ENCODE results near the gene AJAP1. TPM values are rescaled to one million over a fixed set of nuclear protein-coding genes. Genes with fewer than 3 reads are reported as not detected.

Gene AJAP1
- total and polyA plus RNA-seq, 2 experiments from 2014 or later: 0.13 to 0.64 TPM

DNA sequence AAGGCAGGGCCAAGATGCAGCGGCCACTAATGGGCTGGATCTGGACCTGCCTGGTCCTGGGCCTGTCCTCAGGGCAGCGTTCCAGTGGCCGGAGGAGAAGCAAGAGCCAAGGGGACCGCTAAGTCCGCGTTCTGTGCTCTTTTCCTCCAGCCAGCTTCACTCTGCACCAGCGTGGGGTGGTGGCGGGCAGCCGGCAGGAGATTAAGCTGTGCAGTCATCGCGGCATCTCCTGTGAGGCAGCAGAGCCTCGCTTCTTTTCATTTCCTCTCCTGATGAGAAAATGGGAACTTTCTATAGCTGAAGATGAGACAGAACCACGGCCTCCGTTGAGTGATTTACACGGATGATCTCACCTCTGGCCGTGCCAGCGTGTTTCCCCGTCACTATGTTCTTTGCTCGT is 43.4 kb downstream of the AJAP1 start:
- H2AFZ ChIP-seq: no peak overlapping the region
- no peak overlapping the region for H3K4me2 ChIP-seq
- H3K4me1 ChIP-seq (ENCODE audit: insufficient read depth): no peaks in the 10 kb centered on the region
- H4K20me1 ChIP-seq (ENCODE audit: insufficient read depth, poor library complexity, severe bottlenecking): no peaks in the 10 kb centered on the region
- H3K36me3 ChIP-seq (replicated peaks; ENCODE audit: insufficient read depth, low read depth): no peaks in the 10 kb centered on the region
- no peaks in the 10 kb centered on the region for H3K79me2 ChIP-seq
- WGBS (ENCODE audit: low lambda C conversion rate, missing lambda C conversion rate): 95% methylated on average over 19 of the region's 19 CpGs
- no peak for DNase-seq (ENCODE audit: low spot score)
- H3K4me3 ChIP-seq: no peak overlapping the region
- TF ChIP-seq EZH2phosphoT487 (IDR thresholded peaks at IDR 0.05; ENCODE audit: low read depth, severe bottlenecking, unreplicated experiment) (no peak), EZH2 (IDR thresholded peaks at IDR 0.05; ENCODE audit: borderline replicate concordance) (no peak)
- TF ChIP-seq, protein P1, sequence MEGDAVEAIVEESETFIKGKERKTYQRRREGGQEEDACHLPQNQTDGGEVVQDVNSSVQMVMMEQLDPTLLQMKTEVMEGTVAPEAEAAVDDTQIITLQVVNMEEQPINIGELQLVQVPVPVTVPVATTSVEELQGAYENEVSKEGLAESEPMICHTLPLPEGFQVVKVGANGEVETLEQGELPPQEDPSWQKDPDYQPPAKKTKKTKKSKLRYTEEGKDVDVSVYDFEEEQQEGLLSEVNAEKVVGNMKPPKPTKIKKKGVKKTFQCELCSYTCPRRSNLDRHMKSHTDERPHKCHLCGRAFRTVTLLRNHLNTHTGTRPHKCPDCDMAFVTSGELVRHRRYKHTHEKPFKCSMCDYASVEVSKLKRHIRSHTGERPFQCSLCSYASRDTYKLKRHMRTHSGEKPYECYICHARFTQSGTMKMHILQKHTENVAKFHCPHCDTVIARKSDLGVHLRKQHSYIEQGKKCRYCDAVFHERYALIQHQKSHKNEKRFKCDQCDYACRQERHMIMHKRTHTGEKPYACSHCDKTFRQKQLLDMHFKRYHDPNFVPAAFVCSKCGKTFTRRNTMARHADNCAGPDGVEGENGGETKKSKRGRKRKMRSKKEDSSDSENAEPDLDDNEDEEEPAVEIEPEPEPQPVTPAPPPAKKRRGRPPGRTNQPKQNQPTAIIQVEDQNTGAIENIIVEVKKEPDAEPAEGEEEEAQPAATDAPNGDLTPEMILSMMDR (IDR thresholded peaks at IDR 0.05; ENCODE audit: poor library complexity): no peak
- H3K9me2 ChIP-seq (replicated peaks; ENCODE audit: insufficient read depth): no peaks in the 10 kb centered on the region
- H3K27me3 ChIP-seq: no peaks in the 10 kb centered on the region
- H3K9me3 ChIP-seq (ENCODE audit: low read depth): no peaks in the 10 kb centered on the region
- H3K27ac ChIP-seq: no peak overlapping the region

DNA sequence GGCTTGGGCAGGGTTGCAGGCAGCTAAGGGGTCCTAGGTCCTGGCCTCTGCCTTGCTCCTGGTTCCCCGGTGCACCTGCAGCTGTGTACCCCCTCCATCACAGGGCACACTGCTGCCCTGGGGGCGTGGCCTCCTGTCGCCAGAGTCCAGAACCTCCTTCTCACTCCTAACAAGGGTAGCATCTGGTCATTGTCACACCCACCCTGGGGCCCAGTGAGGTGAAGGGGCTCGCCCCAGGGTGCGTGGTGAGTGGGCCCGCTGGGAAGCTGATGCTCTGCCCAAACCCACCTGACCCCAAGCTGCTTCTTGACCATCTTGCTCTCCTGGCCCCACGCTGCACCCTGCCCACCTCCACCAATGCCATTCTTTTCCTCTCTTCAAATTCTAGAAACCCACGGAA is 44.5 kb downstream of the AJAP1 start:
- Histone ChIP-seq H3K4me2 (no peak overlapping the region), H3K4me3 (no peak overlapping the region), H3K9me3 (ENCODE audit: low read depth) (no peaks in the 10 kb centered on the region), H2AFZ (no peak overlapping the region), H3K9me2 (replicated peaks; ENCODE audit: insufficient read depth) (no peaks in the 10 kb centered on the region), H3K4me1 (ENCODE audit: insufficient read depth) (no peaks in the 10 kb centered on the region), H3K27me3 (no peaks in the 10 kb centered on the region), H3K79me2 (no peaks in the 10 kb centered on the region), H3K36me3 (replicated peaks; ENCODE audit: insufficient read depth, low read depth) (no peaks in the 10 kb centered on the region), H3K27ac (no peak overlapping the region), H4K20me1 (ENCODE audit: insufficient read depth, poor library complexity, severe bottlenecking) (no peaks in the 10 kb centered on the region)
- 92% methylated on average over 8 of the region's 8 CpGs for WGBS (ENCODE audit: low lambda C conversion rate, missing lambda C conversion rate)
- TF ChIP-seq EZH2phosphoT487 (IDR thresholded peaks at IDR 0.05; ENCODE audit: low read depth, severe bottlenecking, unreplicated experiment) (no peak), EZH2 (IDR thresholded peaks at IDR 0.05; ENCODE audit: borderline replicate concordance) (no peak)
- TF ChIP-seq, protein P1 (IDR thresholded peaks at IDR 0.05; ENCODE audit: poor library complexity): no peak
- DNase-seq (ENCODE audit: low spot score): no peak

DNA sequence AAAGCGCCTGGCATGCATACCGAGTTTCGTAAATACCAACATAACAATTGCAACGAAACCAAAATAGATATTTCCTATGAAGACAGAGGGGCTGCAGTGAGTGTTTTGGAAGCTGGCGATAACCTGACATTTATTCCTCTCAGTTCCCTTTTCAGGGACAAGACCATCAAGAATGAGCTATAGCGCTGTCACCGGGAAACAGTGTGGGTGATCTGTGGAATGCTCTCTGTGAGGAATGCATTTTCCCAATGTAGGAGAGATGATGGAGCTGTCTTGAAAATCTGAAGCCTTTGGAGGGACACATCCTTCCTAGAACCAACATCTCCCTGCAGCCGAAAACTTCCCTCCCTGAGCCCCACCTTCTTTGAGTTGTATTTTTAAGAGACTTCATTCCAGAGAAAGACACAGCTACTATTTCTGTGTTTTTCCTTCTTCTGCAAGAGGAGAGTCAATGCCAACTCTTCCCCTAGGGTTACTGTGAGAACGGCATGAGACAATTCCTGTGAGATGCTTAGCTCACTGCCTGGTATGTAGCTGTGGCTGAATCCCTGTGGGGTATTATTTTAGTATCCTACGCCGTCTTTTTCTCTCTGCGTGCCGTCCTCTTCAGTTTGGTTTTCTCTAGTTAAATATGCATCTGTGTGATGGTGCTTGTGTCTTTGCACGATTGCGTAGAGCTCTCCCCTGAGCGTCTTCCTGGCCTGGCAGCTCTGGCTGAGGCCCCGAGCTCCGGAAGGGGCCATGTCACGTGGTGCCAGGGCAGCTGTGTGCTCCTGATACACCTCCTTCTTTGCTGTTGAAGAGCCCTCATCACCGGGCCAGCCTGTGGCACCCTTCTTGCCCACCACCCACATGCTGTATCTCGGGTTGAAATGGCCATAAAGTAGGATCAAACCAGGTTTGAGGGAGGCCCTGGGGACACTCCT is 45.2 kb downstream of the AJAP1 start:
- Histone ChIP-seq H3K4me2 (no peak overlapping the region), H3K9me3 (ENCODE audit: low read depth) (no peaks in the 10 kb centered on the region), H3K27me3 (no peaks in the 10 kb centered on the region), H3K79me2 (no peaks in the 10 kb centered on the region), H3K4me1 (ENCODE audit: insufficient read depth) (no peaks in the 10 kb centered on the region), H3K27ac (no peak overlapping the region), H3K9me2 (replicated peaks; ENCODE audit: insufficient read depth) (no peaks in the 10 kb centered on the region), H3K4me3 (no peak overlapping the region), H3K36me3 (replicated peaks; ENCODE audit: insufficient read depth, low read depth) (no peaks in the 10 kb centered on the region), H2AFZ (no peak overlapping the region), H4K20me1 (ENCODE audit: insufficient read depth, poor library complexity, severe bottlenecking) (no peaks in the 10 kb centered on the region)
- no peak for TF ChIP-seq EZH2 (IDR thresholded peaks at IDR 0.05; ENCODE audit: borderline replicate concordance)
- no peak for TF ChIP-seq EZH2phosphoT487 (IDR thresholded peaks at IDR 0.05; ENCODE audit: low read depth, severe bottlenecking, unreplicated experiment)
- TF ChIP-seq, protein P1 (IDR thresholded peaks at IDR 0.05; ENCODE audit: poor library complexity): no peak
- DNase-seq (ENCODE audit: low spot score): no peak
- WGBS (ENCODE audit: low lambda C conversion rate, missing lambda C conversion rate): 91% methylated on average over 21 of the region's 21 CpGs
